HCT116 (cell line): ENCODE measurements around the gene FHIT. TPM values are rescaled to one million over a fixed set of nuclear protein-coding genes. Genes with fewer than 3 reads are reported as not detected.

ENCODE experiments used
- ATAC-seq: fragments of 200-7000 bp; cut with Tn5 transposase; 2 replicates; pipeline ENCODE4 v1.9.1; 2020; ENCODE audit warnings: mild to moderate bottlenecking, moderate library complexity
- BruUV-seq: library from RNA; stranded (reverse); fragments of 400-500 nt; replicated peaks from 2 replicates; lab custom pipeline; 2021; lab: Mats Ljungman, UMichigan
- CTCF ChIA-PET: fragments of 300-600 bp; sonication (Branson Sonifier 250); formaldehyde crosslinking; loops from one replicate; lab custom pipeline; 2021; ENCODE audit warnings: antibody characterized with exemption; lab: Charles Lee
- POLR2A ChIA-PET: fragments of 300-600, 350-600 bp; sonication (Branson Sonifier 250); formaldehyde crosslinking; loops from one replicate; lab custom pipeline; 2021; ENCODE audit warnings: antibody characterized with exemption; lab: Charles Lee
- RAD21 ChIA-PET, 2 experiments: fragments of 300-600 bp; sonication (Branson Sonifier 250); formaldehyde crosslinking; loops; one replicate each; lab custom pipeline; 2023; ENCODE audit warnings: low total read pairs in 2 of 2; ENCODE audit not compliant: uncharacterized antibody in 2 of 2, unreplicated experiment in 2 of 2, low non-redundant PET in 1 of 2; lab: Charles Lee
- DNase-seq: peaks from one replicate; pipeline ENCODE4 v3.0.0-alpha.2; 2010; ENCODE audit warnings: low read depth, low spot score
- H2AFZ ChIP-seq: fragments of 200-600 bp; shearing (Covaris generic), sonication (generic); 2 replicates; pipeline ENCODE4 v1.6.1; 2017; ENCODE audit warnings: low read depth, mixed run types, mixed read lengths, antibody characterized with exemption, low read length; ENCODE audit not compliant: poor library complexity, severe bottlenecking
- H3K27ac ChIP-seq: 2 replicates; pipeline ENCODE4 v1.5.1; 2012; ENCODE audit warnings: low read depth, low read length
- H3K27me3 ChIP-seq: fragments of 200-600 bp; sonication (generic); 2 replicates; pipeline ENCODE4 v1.6.1; 2016; ENCODE audit warnings: mixed run types, low read length, mixed read lengths; ENCODE audit not compliant: insufficient read depth
- H3K36me3 ChIP-seq, 2 experiments: fragments of 200-500 bp in 1 of 2; fragments of 200-600 bp in 1 of 2; sonication (Bioruptor generic) in 1 of 2; sonication (generic) in 1 of 2; 2 replicates each; pipeline versions ENCODE4 v1.5.1 to v1.6.1; 2014 to 2016; ENCODE audit warnings: low read length in 2 of 2, inconsistent platforms in 1 of 2, mixed read lengths in 1 of 2, mixed run types in 1 of 2; ENCODE audit not compliant: insufficient read depth in 2 of 2, control insufficient read depth in 1 of 2
- H3K4me1 ChIP-seq, 2 experiments: fragments of 200-600 bp in 1 of 2; sonication (generic) in 1 of 2; 2 replicates each; pipeline versions ENCODE4 v1.5.1 to v1.6.1; 2012 to 2017; ENCODE audit warnings: low read length in 2 of 2, inconsistent platforms in 1 of 2, mild to moderate bottlenecking in 1 of 2, mixed read lengths in 1 of 2, mixed run types in 1 of 2, moderate library complexity in 1 of 2; ENCODE audit not compliant: insufficient read depth in 2 of 2, control insufficient read depth in 1 of 2
- H3K4me2 ChIP-seq: fragments of 200-600 bp; sonication (generic); 2 replicates; pipeline ENCODE4 v1.6.1; 2017; ENCODE audit warnings: mixed run types, low read length, mixed read lengths
- H3K4me3 ChIP-seq, 2 experiments: fragments of 200-600 bp in 1 of 2; sonication (generic) in 1 of 2; replicated peaks in 1 of 2; 2 replicates each; pipeline ENCODE4 v1.5.1; 2011 to 2016; ENCODE audit warnings: low read length in 2 of 2, control low read depth in 1 of 2, low read depth in 1 of 2, mild to moderate bottlenecking in 1 of 2, mixed read lengths in 1 of 2, mixed run types in 1 of 2
- H3K79me2 ChIP-seq: fragments of 200-600 bp; sonication (generic); 2 replicates; pipeline ENCODE4 v1.6.1; 2017; ENCODE audit warnings: mild to moderate bottlenecking, mixed run types, low read length, moderate library complexity, mixed read lengths; ENCODE audit not compliant: insufficient read depth
- H3K9ac ChIP-seq: fragments of 200-600 bp; sonication (generic); 2 replicates; pipeline ENCODE4 v1.6.1; 2016; ENCODE audit warnings: low read length, mixed read lengths
- H3K9me2 ChIP-seq: fragments of 200-600 bp; sonication (generic), shearing (Covaris generic); 2 replicates; pipeline ENCODE4 v1.6.1; 2017; ENCODE audit warnings: mixed run types, mild to moderate bottlenecking, moderate library complexity; ENCODE audit not compliant: insufficient read depth
- H3K9me3 ChIP-seq, 2 experiments: fragments of 200-500 bp in 1 of 2; fragments of 200-600 bp in 1 of 2; sonication (Bioruptor generic) in 1 of 2; sonication (generic) in 1 of 2; 2 replicates each; pipeline ENCODE4 v1.6.1; 2014 to 2017; ENCODE audit warnings: low read length in 2 of 2, mixed read lengths in 2 of 2, inconsistent platforms in 1 of 2, low read depth in 1 of 2, mild to moderate bottlenecking in 1 of 2, mixed run types in 1 of 2, moderate library complexity in 1 of 2; ENCODE audit not compliant: control insufficient read depth in 1 of 2, insufficient read depth in 1 of 2
- H4K20me1 ChIP-seq: fragments of 200-600 bp; sonication (generic), shearing (Covaris generic); 2 replicates; pipeline ENCODE4 v1.6.1; 2017; ENCODE audit warnings: mixed run types, mild to moderate bottlenecking, moderate library complexity; ENCODE audit not compliant: insufficient read depth
- ATF3 ChIP-seq: IDR thresholded peaks from 2 replicates; pipeline ENCODE4 v1.6.1; 2012
- CBX3 ChIP-seq: IDR thresholded peaks from 2 replicates; pipeline ENCODE4 v1.6.1; 2012; ENCODE audit warnings: low read depth
- CEBPB ChIP-seq: IDR thresholded peaks from 2 replicates; pipeline ENCODE4 v1.6.1; 2012; ENCODE audit warnings: low read depth
- ELF1 ChIP-seq: IDR thresholded peaks from 2 replicates; pipeline ENCODE4 v1.6.1; 2012; ENCODE audit warnings: low read depth, borderline replicate concordance
- EZH2 ChIP-seq: fragments of 200-600 bp; sonication (generic); IDR thresholded peaks from 2 replicates; pipeline ENCODE4 v1.6.1; 2017; ENCODE audit warnings: antibody characterized with exemption, mixed run types
- EZH2phosphoT487 ChIP-seq: fragments of 200-600 bp; IDR thresholded peaks from 2 replicates; pipeline ENCODE4 v1.6.1; 2018; ENCODE audit warnings: antibody characterized with exemption, borderline replicate concordance
- POLR2A ChIP-seq: IDR thresholded peaks from 2 replicates; pipeline ENCODE4 v1.7.0; 2011; ENCODE audit warnings: borderline replicate concordance; ENCODE audit not compliant: insufficient read depth, insufficient read length; ENCODE audit errors: extremely low read depth
- POLR2AphosphoS5 ChIP-seq: IDR thresholded peaks from 2 replicates; pipeline ENCODE4 v1.6.1; 2011; ENCODE audit warnings: mild to moderate bottlenecking, low read depth, low read length, moderate library complexity
- RAD21 ChIP-seq: IDR thresholded peaks from 2 replicates; pipeline ENCODE4 v1.6.1; 2012; ENCODE audit warnings: low read depth, mild to moderate bottlenecking
- SIN3A ChIP-seq: IDR thresholded peaks from 2 replicates; pipeline ENCODE4 v1.6.1; 2012; ENCODE audit warnings: low read depth
- SRF ChIP-seq: IDR thresholded peaks from 2 replicates; pipeline ENCODE4 v1.6.1; 2012; ENCODE audit warnings: low read depth
- YY1 ChIP-seq: IDR thresholded peaks from 2 replicates; pipeline ENCODE4 v1.6.1; 2011; ENCODE audit warnings: low read length, low read depth, moderate library complexity, mild to moderate bottlenecking; ENCODE audit not compliant: insufficient replicate concordance; ENCODE audit errors: extremely low read depth
- ZFX ChIP-seq: fragments of 450-650 bp; IDR thresholded peaks from 2 replicates; pipeline ENCODE4 v1.6.1; 2017
- intact Hi-C: fragments of 100-400 bp; cut with micrococcal nuclease; formaldehyde crosslinking; loops from 2 replicates; pipeline ENCODE4 v1.10.0; 2022
- total RNA-seq: library from RNA; stranded (reverse); gene quantifications from one replicate; pipeline ENCODE4 v1.2.1, GENCODE V29; 2021; ENCODE audit not compliant: unreplicated experiment
- TF ChIP-seq, protein P1 (sequence below), 3 experiments: fragments of 200-600 bp in 1 of 3; sonication (generic) in 1 of 3; IDR thresholded peaks in 2 of 3; conservative IDR thresholded peaks in 1 of 3; 2 replicates each; pipeline ENCODE4 v1.5.1; 2012 to 2017; ENCODE audit warnings: low read depth in 2 of 3, low read length in 2 of 3, antibody characterized with exemption in 1 of 3, borderline replicate concordance in 1 of 3, control low read depth in 1 of 3, mild to moderate bottlenecking in 1 of 3, mixed read lengths in 1 of 3, mixed run types in 1 of 3, moderate library complexity in 1 of 3; ENCODE audit not compliant: insufficient read depth in 1 of 3
- TF ChIP-seq, protein P2 (sequence below): IDR thresholded peaks from 2 replicates; pipeline ENCODE4 v1.6.1; 2011; ENCODE audit warnings: mild to moderate bottlenecking, low read length, moderate library complexity; ENCODE audit not compliant: insufficient replicate concordance; ENCODE audit errors: extremely low read depth

FHIT gene
- total RNA-seq, 1 experiment from 2014 or later: 20.1 TPM

DNA sequence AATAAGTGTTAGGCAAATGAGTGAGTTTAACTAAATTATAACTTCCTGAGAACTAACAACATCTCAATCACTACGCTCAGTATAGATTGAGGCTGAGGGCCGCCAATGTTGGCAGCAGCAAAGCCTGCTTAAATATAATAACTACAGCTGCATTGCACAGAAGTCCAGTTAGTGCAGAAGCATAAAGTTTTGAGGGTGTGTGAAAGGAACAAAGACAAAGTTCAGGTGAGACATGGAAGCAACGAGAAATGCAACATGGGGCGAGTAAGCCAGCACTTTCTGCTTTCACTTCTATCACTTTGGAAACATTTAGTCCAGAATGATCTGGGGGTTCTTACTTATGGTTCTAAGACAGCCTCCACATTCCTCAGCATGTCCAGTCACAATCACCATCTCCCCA is 1149.1 kb downstream of the FHIT start:
- no peaks in the 10 kb centered on the region for H3K9me3 ChIP-seq
- DNase-seq: no peak

More for the DNA sequence above, 1149.1 kb downstream of the FHIT start:
- ChIA-PET RAD21 (no interaction called here), POLR2A (no interaction called here), CTCF (no interaction called here)
- no peak for TF ChIP-seq ATF3
- TF ChIP-seq YY1: no peak
- no peak for TF ChIP-seq POLR2A
- TF ChIP-seq ELF1: no peak
- no peak for TF ChIP-seq POLR2AphosphoS5
- no peak for TF ChIP-seq ZFX
- TF ChIP-seq SIN3A: no peak
- TF ChIP-seq CBX3: no peak
- TF ChIP-seq SRF: no peak
- no peak for TF ChIP-seq EZH2phosphoT487
- TF ChIP-seq, protein P1, sequence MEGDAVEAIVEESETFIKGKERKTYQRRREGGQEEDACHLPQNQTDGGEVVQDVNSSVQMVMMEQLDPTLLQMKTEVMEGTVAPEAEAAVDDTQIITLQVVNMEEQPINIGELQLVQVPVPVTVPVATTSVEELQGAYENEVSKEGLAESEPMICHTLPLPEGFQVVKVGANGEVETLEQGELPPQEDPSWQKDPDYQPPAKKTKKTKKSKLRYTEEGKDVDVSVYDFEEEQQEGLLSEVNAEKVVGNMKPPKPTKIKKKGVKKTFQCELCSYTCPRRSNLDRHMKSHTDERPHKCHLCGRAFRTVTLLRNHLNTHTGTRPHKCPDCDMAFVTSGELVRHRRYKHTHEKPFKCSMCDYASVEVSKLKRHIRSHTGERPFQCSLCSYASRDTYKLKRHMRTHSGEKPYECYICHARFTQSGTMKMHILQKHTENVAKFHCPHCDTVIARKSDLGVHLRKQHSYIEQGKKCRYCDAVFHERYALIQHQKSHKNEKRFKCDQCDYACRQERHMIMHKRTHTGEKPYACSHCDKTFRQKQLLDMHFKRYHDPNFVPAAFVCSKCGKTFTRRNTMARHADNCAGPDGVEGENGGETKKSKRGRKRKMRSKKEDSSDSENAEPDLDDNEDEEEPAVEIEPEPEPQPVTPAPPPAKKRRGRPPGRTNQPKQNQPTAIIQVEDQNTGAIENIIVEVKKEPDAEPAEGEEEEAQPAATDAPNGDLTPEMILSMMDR (IDR thresholded peaks at IDR 0.05 in 2 of 3, conservative IDR thresholded peaks at IDR 0.05 in 1 of 3; ENCODE audit: borderline replicate concordance in 1 of 3, insufficient read depth in 1 of 3, low read depth in 2 of 3, low read length in 2 of 3): no peak
- TF ChIP-seq EZH2: no peak
- no peak for TF ChIP-seq CEBPB
- TF ChIP-seq RAD21: no peak
- TF ChIP-seq, protein P2, sequence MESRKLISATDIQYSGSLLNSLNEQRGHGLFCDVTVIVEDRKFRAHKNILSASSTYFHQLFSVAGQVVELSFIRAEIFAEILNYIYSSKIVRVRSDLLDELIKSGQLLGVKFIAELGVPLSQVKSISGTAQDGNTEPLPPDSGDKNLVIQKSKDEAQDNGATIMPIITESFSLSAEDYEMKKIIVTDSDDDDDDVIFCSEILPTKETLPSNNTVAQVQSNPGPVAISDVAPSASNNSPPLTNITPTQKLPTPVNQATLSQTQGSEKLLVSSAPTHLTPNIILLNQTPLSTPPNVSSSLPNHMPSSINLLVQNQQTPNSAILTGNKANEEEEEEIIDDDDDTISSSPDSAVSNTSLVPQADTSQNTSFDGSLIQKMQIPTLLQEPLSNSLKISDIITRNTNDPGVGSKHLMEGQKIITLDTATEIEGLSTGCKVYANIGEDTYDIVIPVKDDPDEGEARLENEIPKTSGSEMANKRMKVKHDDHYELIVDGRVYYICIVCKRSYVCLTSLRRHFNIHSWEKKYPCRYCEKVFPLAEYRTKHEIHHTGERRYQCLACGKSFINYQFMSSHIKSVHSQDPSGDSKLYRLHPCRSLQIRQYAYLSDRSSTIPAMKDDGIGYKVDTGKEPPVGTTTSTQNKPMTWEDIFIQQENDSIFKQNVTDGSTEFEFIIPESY: no peak
- H3K4me3 ChIP-seq: no peak overlapping the region
- H3K4me2 ChIP-seq: no peak overlapping the region
- H3K9me2 ChIP-seq: no peaks in the 10 kb centered on the region
- ATAC-seq: no peak
- H3K27me3 ChIP-seq: peaks cover 24% of the 10 kb centered on the region; the same call in 1 of the 2 replicates
- no TSS peak for BruUV-seq
- no peak overlapping the region for H2AFZ ChIP-seq
- no peaks in the 10 kb centered on the region for H4K20me1 ChIP-seq
- no peaks in the 10 kb centered on the region for H3K4me1 ChIP-seq
- no peaks in the 10 kb centered on the region for H3K79me2 ChIP-seq
- intact Hi-C loops: no loop called here
- H3K27ac ChIP-seq: no peak overlapping the region
- H3K9ac ChIP-seq: no peak overlapping the region
- no peaks in the 10 kb centered on the region for H3K36me3 ChIP-seq
